Caco-2 (cell line): Measurements from ENCODE around the gene LIN54. TPM values are rescaled to one million over a fixed set of nuclear protein-coding genes. Genes with fewer than 3 reads are reported as not detected.

Source experiments
- BruUV-seq: library from RNA; stranded (reverse); fragments of 400-500 nt; replicated peaks from 2 replicates; lab custom pipeline; 2021; lab: Mats Ljungman, UMichigan
- CTCF ChIA-PET: fragments of 300-600 bp; sonication (Branson Sonifier 250); formaldehyde crosslinking; loops from one replicate; lab custom pipeline; 2022; ENCODE audit warnings: antibody characterized with exemption; lab: Charles Lee
- POLR2A ChIA-PET: fragments of 300-600 bp; sonication (Branson Sonifier 250); formaldehyde crosslinking; loops from one replicate; lab custom pipeline; 2022; ENCODE audit warnings: antibody characterized with exemption; lab: Charles Lee
- DNase-seq, 2 experiments: peaks; one replicate each; pipeline versions ENCODE4 v3.0.0 to v3.0.0-alpha.2; 2020 to 2022
- H3K27me3 ChIP-seq: replicated peaks from 2 replicates; pipeline ENCODE4 v1.6.0; 2011; ENCODE audit warnings: low read length; ENCODE audit not compliant: control insufficient read depth, insufficient read depth
- H3K36me3 ChIP-seq: 2 replicates; pipeline ENCODE4 v1.5.1; 2011; ENCODE audit warnings: low read length; ENCODE audit not compliant: control insufficient read depth, insufficient read depth
- H3K4me1 ChIP-seq: fragments of 250-450 bp; sonication (Bioruptor Pico); 2 replicates; pipeline ENCODE4 v1.5.1; 2020; ENCODE audit warnings: mild to moderate bottlenecking
- H3K4me3 ChIP-seq: 2 replicates; pipeline ENCODE4 v1.5.1; 2011; ENCODE audit warnings: low read depth, mild to moderate bottlenecking, control low read depth, low read length
- H3K9me3 ChIP-seq: fragments of 250-450 bp; sonication (Bioruptor Pico); 2 replicates; pipeline ENCODE4 v1.5.1; 2020; ENCODE audit warnings: mild to moderate bottlenecking, moderate library complexity
- H3K27ac Mint-ChIP-seq: one replicate; pipeline ENCODE4 v1.8.0; 2022; ENCODE audit warnings: mixed read lengths; ENCODE audit not compliant: unreplicated experiment
- H3K27me3 Mint-ChIP-seq: one replicate; pipeline ENCODE4 v1.8.0; 2022; ENCODE audit warnings: mixed read lengths; ENCODE audit not compliant: insufficient read depth, unreplicated experiment
- H3K36me3 Mint-ChIP-seq: one replicate; pipeline ENCODE4 v1.8.0; 2022; ENCODE audit warnings: mild to moderate bottlenecking, mixed read lengths; ENCODE audit not compliant: insufficient read depth, unreplicated experiment
- H3K4me1 Mint-ChIP-seq: one replicate; pipeline ENCODE4 v1.8.0; 2022; ENCODE audit warnings: low read depth, mixed read lengths; ENCODE audit not compliant: unreplicated experiment
- H3K4me3 Mint-ChIP-seq: one replicate; pipeline ENCODE4 v1.8.0; 2022; ENCODE audit warnings: mild to moderate bottlenecking, moderate library complexity, mixed read lengths; ENCODE audit not compliant: unreplicated experiment
- H3K9me3 Mint-ChIP-seq: one replicate; pipeline ENCODE4 v1.8.0; 2022; ENCODE audit warnings: mixed read lengths; ENCODE audit not compliant: unreplicated experiment
- intact Hi-C: fragments of 100-400 bp; cut with micrococcal nuclease; formaldehyde crosslinking; loops from one replicate; pipeline ENCODE4 v1.10.0; 2022; ENCODE audit not compliant: unreplicated experiment
- total RNA-seq: library from RNA; stranded (reverse); gene quantifications from 2 replicates; pipeline ENCODE4 v1.2.3, GENCODE V29; 2022
- TF ChIP-seq, protein P1 (sequence below), 2 experiments: fragments of 200-600 bp in 1 of 2; IDR thresholded peaks; 1 replicate in 1 of 2; 2 replicates in 1 of 2; pipeline versions ENCODE4 v1.5.1 to v1.8.0; 2011 to 2022; ENCODE audit warnings: antibody characterized with exemption in 1 of 2, control low read depth in 1 of 2, inconsistent platforms in 1 of 2, low read depth in 1 of 2, low read length in 1 of 2, mild to moderate bottlenecking in 1 of 2, moderate library complexity in 1 of 2; ENCODE audit not compliant: insufficient read depth in 1 of 2, severe bottlenecking in 1 of 2, unreplicated experiment in 1 of 2

Gene LIN54
- total RNA-seq, 1 experiment from 2014 or later, result 29.6 TPM

- Histone ChIP-seq H3K27me3 (no peaks in the 10 kb centered on the region; the same call in 1 of the 2 replicates), H3K4me1 (no peaks in the 10 kb centered on the region), H3K9me3 (no peaks in the 10 kb centered on the region; the same call in 1 of the 2 replicates), H3K36me3 (no peaks in the 10 kb centered on the region), H3K4me3 (no peak overlapping the region)
- ChIA-PET POLR2A (no interaction called here), CTCF (no interaction called here)
- Mint-ChIP-seq H3K4me1 (no peaks in the 10 kb centered on the region), H3K9me3 (peaks cover 19% of the 10 kb centered on the region), H3K36me3 (peaks cover 5% of the 10 kb centered on the region), H3K27me3 (no peaks in the 10 kb centered on the region), H3K27ac (no peak overlapping the region), H3K4me3 (no peak overlapping the region)
- DNase-seq, result no peak
- TF ChIP-seq, protein P1, sequence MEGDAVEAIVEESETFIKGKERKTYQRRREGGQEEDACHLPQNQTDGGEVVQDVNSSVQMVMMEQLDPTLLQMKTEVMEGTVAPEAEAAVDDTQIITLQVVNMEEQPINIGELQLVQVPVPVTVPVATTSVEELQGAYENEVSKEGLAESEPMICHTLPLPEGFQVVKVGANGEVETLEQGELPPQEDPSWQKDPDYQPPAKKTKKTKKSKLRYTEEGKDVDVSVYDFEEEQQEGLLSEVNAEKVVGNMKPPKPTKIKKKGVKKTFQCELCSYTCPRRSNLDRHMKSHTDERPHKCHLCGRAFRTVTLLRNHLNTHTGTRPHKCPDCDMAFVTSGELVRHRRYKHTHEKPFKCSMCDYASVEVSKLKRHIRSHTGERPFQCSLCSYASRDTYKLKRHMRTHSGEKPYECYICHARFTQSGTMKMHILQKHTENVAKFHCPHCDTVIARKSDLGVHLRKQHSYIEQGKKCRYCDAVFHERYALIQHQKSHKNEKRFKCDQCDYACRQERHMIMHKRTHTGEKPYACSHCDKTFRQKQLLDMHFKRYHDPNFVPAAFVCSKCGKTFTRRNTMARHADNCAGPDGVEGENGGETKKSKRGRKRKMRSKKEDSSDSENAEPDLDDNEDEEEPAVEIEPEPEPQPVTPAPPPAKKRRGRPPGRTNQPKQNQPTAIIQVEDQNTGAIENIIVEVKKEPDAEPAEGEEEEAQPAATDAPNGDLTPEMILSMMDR (IDR thresholded peaks at IDR 0.05; ENCODE audit: insufficient read depth in 1 of 2, low read depth in 1 of 2, low read length in 1 of 2, severe bottlenecking in 1 of 2, unreplicated experiment in 1 of 2), result no peak
- BruUV-seq, result no TSS peak
- intact Hi-C loops, result loop anchor here (5.0 kb wide), 1 partner anchor 177 kb away; no protein-coding TSS in a partner anchor
These were observed 19.1 kb upstream of the LIN54 start for GRCh38 chr4:83029688-83030087.

DNA sequence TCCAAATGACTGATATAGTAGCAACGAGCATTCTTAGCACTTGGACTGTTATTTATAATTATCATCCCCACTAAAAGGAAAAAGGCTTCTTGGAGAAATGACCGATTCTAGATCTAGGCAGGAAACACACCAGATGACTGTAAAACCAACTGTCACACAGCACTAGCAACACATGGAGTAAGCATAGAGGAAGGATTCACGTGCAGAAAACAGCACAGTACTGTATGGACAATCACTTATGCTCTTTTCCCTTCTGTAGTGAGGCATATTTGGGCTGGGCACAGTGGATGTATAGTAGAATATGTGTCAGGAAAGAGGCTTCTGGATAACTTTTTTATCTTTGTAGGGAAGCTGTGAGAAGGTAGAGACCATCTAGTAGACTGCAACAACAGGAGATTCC is 18.4 kb upstream of the LIN54 start:
- Mint-ChIP-seq H3K27me3 (no peaks in the 10 kb centered on the region), H3K4me3 (no peak overlapping the region), H3K36me3 (no peaks in the 10 kb centered on the region), H3K9me3 (peaks cover 19% of the 10 kb centered on the region), H3K27ac (no peak overlapping the region), H3K4me1 (no peaks in the 10 kb centered on the region)
- intact Hi-C loops, result no loop called here
- Histone ChIP-seq H3K36me3 (no peaks in the 10 kb centered on the region), H3K4me3 (no peak overlapping the region), H3K4me1 (no peaks in the 10 kb centered on the region), H3K27me3 (no peaks in the 10 kb centered on the region; the same call in 1 of the 2 replicates), H3K9me3 (no peaks in the 10 kb centered on the region; the same call in 1 of the 2 replicates)
- POLR2A ChIA-PET, result no interaction called here
- DNase-seq, result no peak
- CTCF ChIA-PET, result no interaction called here
- no TSS peak for BruUV-seq
- TF ChIP-seq, protein P1 (IDR thresholded peaks at IDR 0.05; ENCODE audit: insufficient read depth in 1 of 2, low read depth in 1 of 2, low read length in 1 of 2, severe bottlenecking in 1 of 2, unreplicated experiment in 1 of 2), result no peak

DNA sequence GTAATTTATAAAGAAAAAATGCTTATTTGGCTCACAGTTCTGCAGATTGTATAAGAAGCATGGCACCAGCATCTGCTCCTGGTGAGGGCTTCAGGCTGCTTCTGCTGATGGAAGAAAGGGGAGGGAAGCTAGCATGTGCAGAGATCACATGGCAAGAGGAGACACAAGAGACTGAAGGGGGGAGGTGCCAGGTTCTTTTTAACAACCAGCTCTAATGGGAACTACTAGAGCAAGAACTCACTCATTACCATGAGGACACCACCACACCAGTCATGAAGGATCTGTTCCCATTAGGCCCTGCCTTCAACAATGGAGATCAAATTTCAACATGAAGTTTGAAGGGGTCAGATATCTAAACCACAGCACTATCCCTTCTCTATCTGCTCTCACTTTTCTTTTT is 14.9 kb upstream of the LIN54 start:
- Histone ChIP-seq H3K27me3 (no peaks in the 10 kb centered on the region), H3K9me3 (no peaks in the 10 kb centered on the region; the same call in 1 of the 2 replicates), H3K36me3 (no peaks in the 10 kb centered on the region), H3K4me3 (no peak overlapping the region), H3K4me1 (no peaks in the 10 kb centered on the region)
- ChIA-PET CTCF (interaction anchor here (0.6 kb wide), 1 partner anchor 9 kb away, joined by 7 read pairs; the partner anchor contains the start of gene COPS4), POLR2A (no interaction called here)
- peaks cover 19% of the 10 kb centered on the region for H3K9me3 Mint-ChIP-seq
- no TSS peak for BruUV-seq
- H3K36me3 Mint-ChIP-seq, result no peaks in the 10 kb centered on the region
- no peak overlapping the region for H3K4me3 Mint-ChIP-seq
- no peak for DNase-seq
- H3K4me1 Mint-ChIP-seq, result no peaks in the 10 kb centered on the region
- intact Hi-C loops, result no loop called here
- TF ChIP-seq, protein P1 (IDR thresholded peaks at IDR 0.05; ENCODE audit: insufficient read depth in 1 of 2, low read depth in 1 of 2, low read length in 1 of 2, severe bottlenecking in 1 of 2, unreplicated experiment in 1 of 2), result no peak
- no peak overlapping the region for H3K27ac Mint-ChIP-seq
- H3K27me3 Mint-ChIP-seq, result no peaks in the 10 kb centered on the region
